Measurements from ENCODE around the gene C3orf18. TPM values are rescaled to one million over a fixed set of nuclear protein-coding genes. Genes with fewer than 3 reads are reported as not detected.

Gene C3orf18
- total and polyA plus RNA-seq, 9 of the 15 experiments (the other 6 are each of a cell fraction or from before 2014, with no cell fraction given): 0.01 to 2.3 (median 0.94) TPM

DNA sequence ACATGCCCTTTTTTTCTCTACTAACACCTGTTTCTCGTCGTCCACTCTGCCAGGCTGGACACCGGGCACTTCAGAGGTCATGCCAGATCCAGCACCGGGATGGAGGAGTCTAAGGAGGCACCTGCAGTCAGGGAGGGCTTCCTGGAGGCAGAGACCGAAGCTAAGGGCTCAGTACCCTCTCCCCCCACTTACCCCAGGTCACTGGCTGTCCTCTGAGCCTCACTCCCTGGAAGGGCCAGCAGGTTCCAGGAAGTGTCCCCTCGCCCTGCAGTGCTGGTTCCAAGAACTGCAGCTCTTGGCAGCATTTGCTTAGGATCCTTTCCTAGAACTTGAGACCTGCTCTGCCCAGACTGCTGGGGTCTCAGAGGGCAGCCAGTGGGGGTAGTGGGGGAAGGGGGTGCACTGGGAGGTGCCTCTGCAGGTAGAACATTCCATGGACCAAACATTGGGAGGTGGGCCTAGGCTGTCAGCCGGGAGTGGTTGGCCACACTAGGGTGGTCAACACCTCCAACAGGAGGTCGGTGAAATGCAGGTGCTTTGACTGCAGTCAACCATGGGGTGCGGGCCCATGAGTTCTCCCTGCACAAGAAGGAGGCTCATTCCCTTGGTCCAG, 32.7 kb upstream of the C3orf18 start (continued):
- TF ChIP-seq, protein P1, sequence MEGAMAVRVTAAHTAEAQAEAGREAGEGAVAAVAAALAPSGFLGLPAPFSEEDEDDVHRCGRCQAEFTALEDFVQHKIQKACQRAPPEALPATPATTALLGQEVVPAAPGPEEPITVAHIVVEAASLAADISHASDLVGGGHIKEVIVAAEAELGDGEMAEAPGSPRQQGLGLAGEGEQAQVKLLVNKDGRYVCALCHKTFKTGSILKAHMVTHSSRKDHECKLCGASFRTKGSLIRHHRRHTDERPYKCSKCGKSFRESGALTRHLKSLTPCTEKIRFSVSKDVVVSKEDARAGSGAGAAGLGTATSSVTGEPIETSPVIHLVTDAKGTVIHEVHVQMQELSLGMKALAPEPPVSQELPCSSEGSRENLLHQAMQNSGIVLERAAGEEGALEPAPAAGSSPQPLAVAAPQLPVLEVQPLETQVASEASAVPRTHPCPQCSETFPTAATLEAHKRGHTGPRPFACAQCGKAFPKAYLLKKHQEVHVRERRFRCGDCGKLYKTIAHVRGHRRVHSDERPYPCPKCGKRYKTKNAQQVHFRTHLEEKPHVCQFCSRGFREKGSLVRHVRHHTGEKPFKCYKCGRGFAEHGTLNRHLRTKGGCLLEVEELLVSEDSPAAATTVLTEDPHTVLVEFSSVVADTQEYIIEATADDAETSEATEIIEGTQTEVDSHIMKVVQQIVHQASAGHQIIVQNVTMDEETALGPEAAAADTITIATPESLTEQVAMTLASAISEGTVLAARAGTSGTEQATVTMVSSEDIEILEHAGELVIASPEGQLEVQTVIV (CRISPR knock-in tag; IDR thresholded peaks at IDR 0.05; ENCODE audit: borderline replicate concordance): no peak
- no peak for TF ChIP-seq ZNF217 (CRISPR knock-in tag; IDR thresholded peaks at IDR 0.05)
- no peak for TF ChIP-seq KDM2B (CRISPR knock-in tag; IDR thresholded peaks at IDR 0.05)
- peak; percentile 100 for TF ChIP-seq ZFP36 (IDR thresholded peaks at IDR 0.05; ENCODE audit: low read depth, low read length, partially characterized antibody)
- TF ChIP-seq, protein P2, sequence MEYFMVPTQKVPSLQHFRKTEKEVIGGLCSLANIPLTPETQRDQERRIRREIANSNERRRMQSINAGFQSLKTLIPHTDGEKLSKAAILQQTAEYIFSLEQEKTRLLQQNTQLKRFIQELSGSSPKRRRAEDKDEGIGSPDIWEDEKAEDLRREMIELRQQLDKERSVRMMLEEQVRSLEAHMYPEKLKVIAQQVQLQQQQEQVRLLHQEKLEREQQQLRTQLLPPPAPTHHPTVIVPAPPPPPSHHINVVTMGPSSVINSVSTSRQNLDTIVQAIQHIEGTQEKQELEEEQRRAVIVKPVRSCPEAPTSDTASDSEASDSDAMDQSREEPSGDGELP (CRISPR knock-in tag; IDR thresholded peaks at IDR 0.05; ENCODE audit: borderline replicate concordance): 0 out of 2 replicates have a peak, but pooled peaks have one; percentile 42
- TF ChIP-seq CTBP1 (IDR thresholded peaks at IDR 0.05; ENCODE audit: borderline replicate concordance): peak; percentile 17; the same call in 1 of the 2 replicates
- no peak for TF ChIP-seq FOXA1 (IDR thresholded peaks at IDR 0.05; ENCODE audit: borderline replicate concordance)
- peak; percentile 0; the same call in 1 of the 2 replicates for TF ChIP-seq RBFOX2 (IDR thresholded peaks at IDR 0.05; ENCODE audit: low read depth, low read length)
- no peak for TF ChIP-seq CBX5 (IDR thresholded peaks at IDR 0.05; ENCODE audit: borderline replicate concordance, low read depth)
- peak; percentile 68 for TF ChIP-seq NFRKB (IDR thresholded peaks at IDR 0.05; ENCODE audit: low read depth)
- TF ChIP-seq HDAC1 (IDR thresholded peaks at IDR 0.05): peak; percentile 60 to 66; a peak in 3 of 4 replicates
- TF ChIP-seq, protein P3, sequence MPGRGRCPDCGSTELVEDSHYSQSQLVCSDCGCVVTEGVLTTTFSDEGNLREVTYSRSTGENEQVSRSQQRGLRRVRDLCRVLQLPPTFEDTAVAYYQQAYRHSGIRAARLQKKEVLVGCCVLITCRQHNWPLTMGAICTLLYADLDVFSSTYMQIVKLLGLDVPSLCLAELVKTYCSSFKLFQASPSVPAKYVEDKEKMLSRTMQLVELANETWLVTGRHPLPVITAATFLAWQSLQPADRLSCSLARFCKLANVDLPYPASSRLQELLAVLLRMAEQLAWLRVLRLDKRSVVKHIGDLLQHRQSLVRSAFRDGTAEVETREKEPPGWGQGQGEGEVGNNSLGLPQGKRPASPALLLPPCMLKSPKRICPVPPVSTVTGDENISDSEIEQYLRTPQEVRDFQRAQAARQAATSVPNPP (IDR thresholded peaks at IDR 0.05; ENCODE audit: borderline replicate concordance, insufficient read depth, insufficient read length): no peak
- peak; percentile 86; the same call in 1 of the 2 replicates for TF ChIP-seq ESRRA (IDR thresholded peaks at IDR 0.05; ENCODE audit: borderline replicate concordance, low read depth)
- TF ChIP-seq, protein P4, sequence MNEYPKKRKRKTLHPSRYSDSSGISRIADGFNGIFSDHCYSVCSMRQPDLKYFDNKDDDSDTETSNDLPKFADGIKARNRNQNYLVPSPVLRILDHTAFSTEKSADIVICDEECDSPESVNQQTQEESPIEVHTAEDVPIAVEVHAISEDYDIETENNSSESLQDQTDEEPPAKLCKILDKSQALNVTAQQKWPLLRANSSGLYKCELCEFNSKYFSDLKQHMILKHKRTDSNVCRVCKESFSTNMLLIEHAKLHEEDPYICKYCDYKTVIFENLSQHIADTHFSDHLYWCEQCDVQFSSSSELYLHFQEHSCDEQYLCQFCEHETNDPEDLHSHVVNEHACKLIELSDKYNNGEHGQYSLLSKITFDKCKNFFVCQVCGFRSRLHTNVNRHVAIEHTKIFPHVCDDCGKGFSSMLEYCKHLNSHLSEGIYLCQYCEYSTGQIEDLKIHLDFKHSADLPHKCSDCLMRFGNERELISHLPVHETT (CRISPR knock-in tag; conservative IDR thresholded peaks at IDR 0.05 in 1 of 2, IDR thresholded peaks at IDR 0.05 in 1 of 2): no peak
- no peak for TF ChIP-seq COPS2 (conservative IDR thresholded peaks at IDR 0.05)
- TF ChIP-seq, protein P5, sequence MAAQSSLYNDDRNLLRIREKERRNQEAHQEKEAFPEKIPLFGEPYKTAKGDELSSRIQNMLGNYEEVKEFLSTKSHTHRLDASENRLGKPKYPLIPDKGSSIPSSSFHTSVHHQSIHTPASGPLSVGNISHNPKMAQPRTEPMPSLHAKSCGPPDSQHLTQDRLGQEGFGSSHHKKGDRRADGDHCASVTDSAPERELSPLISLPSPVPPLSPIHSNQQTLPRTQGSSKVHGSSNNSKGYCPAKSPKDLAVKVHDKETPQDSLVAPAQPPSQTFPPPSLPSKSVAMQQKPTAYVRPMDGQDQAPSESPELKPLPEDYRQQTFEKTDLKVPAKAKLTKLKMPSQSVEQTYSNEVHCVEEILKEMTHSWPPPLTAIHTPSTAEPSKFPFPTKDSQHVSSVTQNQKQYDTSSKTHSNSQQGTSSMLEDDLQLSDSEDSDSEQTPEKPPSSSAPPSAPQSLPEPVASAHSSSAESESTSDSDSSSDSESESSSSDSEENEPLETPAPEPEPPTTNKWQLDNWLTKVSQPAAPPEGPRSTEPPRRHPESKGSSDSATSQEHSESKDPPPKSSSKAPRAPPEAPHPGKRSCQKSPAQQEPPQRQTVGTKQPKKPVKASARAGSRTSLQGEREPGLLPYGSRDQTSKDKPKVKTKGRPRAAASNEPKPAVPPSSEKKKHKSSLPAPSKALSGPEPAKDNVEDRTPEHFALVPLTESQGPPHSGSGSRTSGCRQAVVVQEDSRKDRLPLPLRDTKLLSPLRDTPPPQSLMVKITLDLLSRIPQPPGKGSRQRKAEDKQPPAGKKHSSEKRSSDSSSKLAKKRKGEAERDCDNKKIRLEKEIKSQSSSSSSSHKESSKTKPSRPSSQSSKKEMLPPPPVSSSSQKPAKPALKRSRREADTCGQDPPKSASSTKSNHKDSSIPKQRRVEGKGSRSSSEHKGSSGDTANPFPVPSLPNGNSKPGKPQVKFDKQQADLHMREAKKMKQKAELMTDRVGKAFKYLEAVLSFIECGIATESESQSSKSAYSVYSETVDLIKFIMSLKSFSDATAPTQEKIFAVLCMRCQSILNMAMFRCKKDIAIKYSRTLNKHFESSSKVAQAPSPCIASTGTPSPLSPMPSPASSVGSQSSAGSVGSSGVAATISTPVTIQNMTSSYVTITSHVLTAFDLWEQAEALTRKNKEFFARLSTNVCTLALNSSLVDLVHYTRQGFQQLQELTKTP (IDR thresholded peaks at IDR 0.05; ENCODE audit: low read depth in 1 of 2, partially characterized antibody in 2 of 2): peak in 1 of 2 experiments; percentile 24
